Measurements from ENCODE around the gene KRTAP10-10. TPM values are rescaled to one million over a fixed set of nuclear protein-coding genes. Genes with fewer than 3 reads are reported as not detected.
"Not testable (repeated sequence)": the region's sequence is repeated elsewhere in the genome, so short reads cannot be mapped to it uniquely, and the experiment has no call there.

The KRTAP10-10 gene
- total RNA-seq, 1 donor from 2014 or later, result not detected

- DNase-seq (no peak), ATAC-seq (ENCODE audit: low read depth) (no peak)
- Mint-ChIP-seq H3K9me3 (peaks cover 32% of the 10 kb centered on the region), H3K4me3 (no peak overlapping the region), H3K36me3 (ENCODE audit: low read depth) (no peaks in the 10 kb centered on the region), H3K27me3 (peaks cover 5% of the 10 kb centered on the region), H3K27ac (no peak overlapping the region), H3K4me1 (peaks cover 5% of the 10 kb centered on the region)
- CTCF ChIA-PET, result no interaction called here
- intact Hi-C loops (cut with micrococcal nuclease), result no loop called here
- POLR2A ChIA-PET, result no interaction called here
- TF ChIP-seq CTCF (IDR thresholded peaks at IDR 0.05), result no peak
Observed at GRCh38 chr21:44628707-44629391, 8.3 kb upstream of the KRTAP10-10 start.

GRCh38 chr21:44630440-44630839 lies 6.7 kb upstream of the KRTAP10-10 start:
- no peak overlapping the region for H3K4me3 Mint-ChIP-seq
- POLR2A ChIA-PET, result no interaction called here
- CTCF ChIA-PET, result no interaction called here
- ATAC-seq (ENCODE audit: low read depth) (no peak), DNase-seq (no peak)
- TF ChIP-seq CTCF (IDR thresholded peaks at IDR 0.05), result no peak
- H3K9me3 Mint-ChIP-seq, result peaks cover 20% of the 10 kb centered on the region
- H3K27ac Mint-ChIP-seq, result no peak overlapping the region
- intact Hi-C loops (cut with micrococcal nuclease), result no loop called here
- H3K36me3 Mint-ChIP-seq (ENCODE audit: low read depth), result no peaks in the 10 kb centered on the region
- peaks cover 10% of the 10 kb centered on the region for H3K27me3 Mint-ChIP-seq
- H3K4me1 Mint-ChIP-seq, result peaks cover 5% of the 10 kb centered on the region

GRCh38 chr21:44632067-44632466 lies 5.1 kb upstream of the KRTAP10-10 start:
- ATAC-seq (ENCODE audit: low read depth) (no peak), DNase-seq (no peak)
- no peak overlapping the region for H3K27ac Mint-ChIP-seq
- POLR2A ChIA-PET, result no interaction called here
- H3K9me3 Mint-ChIP-seq, result peaks cover 20% of the 10 kb centered on the region
- H3K27me3 Mint-ChIP-seq, result peaks cover 10% of the 10 kb centered on the region
- no peak for TF ChIP-seq CTCF (IDR thresholded peaks at IDR 0.05)
- CTCF ChIA-PET, result no interaction called here
- peaks cover 5% of the 10 kb centered on the region for H3K4me1 Mint-ChIP-seq
- intact Hi-C loops (cut with micrococcal nuclease), result no loop called here
- no peaks in the 10 kb centered on the region for H3K36me3 Mint-ChIP-seq (ENCODE audit: low read depth)
- H3K4me3 Mint-ChIP-seq, result no peak overlapping the region

DNA sequence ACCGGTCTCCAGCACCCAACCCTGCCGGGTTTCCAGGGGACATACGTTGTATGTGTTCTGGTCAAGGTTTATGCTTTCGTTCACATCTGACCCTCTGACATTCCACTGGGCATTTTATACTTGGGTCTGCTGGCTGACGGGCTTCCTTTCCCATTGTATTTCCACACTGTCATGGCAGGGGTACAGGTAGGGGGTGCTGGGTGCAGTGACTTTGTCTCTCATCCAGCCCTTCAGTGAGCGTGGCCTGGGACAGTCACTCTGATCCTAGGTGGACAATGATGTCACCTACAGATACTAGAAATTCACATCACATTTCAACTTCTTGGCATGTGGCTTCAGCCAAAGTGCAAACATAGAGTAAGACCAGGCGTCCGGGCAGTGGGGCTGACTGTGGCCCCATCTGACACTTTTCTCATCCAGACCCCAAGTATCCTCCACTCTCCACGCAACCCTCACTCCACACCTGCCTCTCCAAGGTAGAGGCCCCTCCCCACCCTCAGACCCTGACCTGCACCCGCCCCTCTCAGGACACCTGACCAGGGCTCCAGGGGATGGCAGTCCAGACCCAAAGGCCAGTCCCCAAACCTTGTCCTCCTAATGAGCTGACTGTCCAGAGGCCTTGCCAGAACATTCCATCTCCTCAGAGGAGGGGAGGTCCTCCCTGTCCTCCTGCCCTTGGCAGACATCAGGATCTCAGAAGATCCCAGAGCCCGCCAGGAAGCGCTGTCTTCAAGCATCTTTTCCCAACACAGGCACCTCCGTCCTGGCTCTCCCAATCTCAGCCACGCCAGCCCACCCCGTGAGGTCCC lies 743 bp upstream of the KRTAP10-10 start:
- Mint-ChIP-seq H3K27ac (no peak overlapping the region), H3K4me3 (no peak overlapping the region), H3K4me1 (no peaks in the 10 kb centered on the region), H3K9me3 (peaks cover 20% of the 10 kb centered on the region), H3K36me3 (ENCODE audit: low read depth) (no peaks in the 10 kb centered on the region), H3K27me3 (peaks cover 15% of the 10 kb centered on the region)
- POLR2A ChIA-PET, result no interaction called here
- DNase-seq (no peak), ATAC-seq (ENCODE audit: low read depth) (no peak)
- CTCF ChIA-PET, result no interaction called here
- no peak for TF ChIP-seq CTCF (IDR thresholded peaks at IDR 0.05)
- intact Hi-C loops (cut with micrococcal nuclease), result no loop called here

- DNase-seq; CTCF ChIA-PET; intact Hi-C loops (cut with micrococcal nuclease); H3K4me1 Mint-ChIP-seq; ATAC-seq (ENCODE audit: low read depth); H3K4me3 Mint-ChIP-seq; POLR2A ChIA-PET; H3K36me3 Mint-ChIP-seq (ENCODE audit: low read depth); H3K27ac Mint-ChIP-seq: not testable (repeated sequence)
- Mint-ChIP-seq H3K9me3 (peaks cover 17% of the 10 kb centered on the region), H3K27me3 (peaks cover 17% of the 10 kb centered on the region)
Observed at GRCh38 chr21:44637851-44638348, 744 bp downstream of the KRTAP10-10 start.

GRCh38 chr21:44638506-44639330 lies 1.6 kb downstream of the KRTAP10-10 start:
- peaks cover 19% of the 10 kb centered on the region for H3K9me3 Mint-ChIP-seq
- H3K27ac Mint-ChIP-seq; intact Hi-C loops (cut with micrococcal nuclease); ATAC-seq (ENCODE audit: low read depth); H3K4me3 Mint-ChIP-seq; H3K36me3 Mint-ChIP-seq (ENCODE audit: low read depth); POLR2A ChIA-PET; H3K4me1 Mint-ChIP-seq; DNase-seq; CTCF ChIA-PET: not testable (repeated sequence)
- H3K27me3 Mint-ChIP-seq, result peaks cover 17% of the 10 kb centered on the region

Data from activated B cell treated with CpG ODN at 0.5 μM for 24 hours (primary cell).